ENCODE measurements around the gene AAR2.

DNA sequence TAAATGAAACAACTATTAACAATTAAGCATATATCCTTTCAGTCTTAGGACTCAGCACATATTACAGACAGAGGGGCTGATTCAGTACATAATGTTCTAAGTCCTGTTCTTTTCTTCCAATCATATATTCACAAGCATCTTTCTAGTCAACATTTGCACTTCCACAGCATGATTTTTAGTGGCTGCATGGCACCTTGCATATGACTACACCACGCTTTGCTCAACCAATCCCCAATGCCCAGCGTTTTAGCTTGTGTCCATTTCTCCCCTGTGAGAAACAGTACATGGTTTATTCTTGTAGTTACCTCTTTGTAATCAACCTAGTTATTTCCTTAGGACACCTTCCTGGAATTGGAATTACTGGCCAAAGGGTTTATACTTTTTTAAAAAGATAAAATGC, 33.2 kb downstream of the AAR2 start:
- TF ChIP-seq EZH2phosphoT487 (IDR thresholded peaks at IDR 0.05; ENCODE audit: insufficient read depth, low read depth): no peak
- TF ChIP-seq EZH2 (IDR thresholded peaks at IDR 0.05; ENCODE audit: insufficient read depth, poor library complexity, severe bottlenecking): no peak

All from GM23248 (cell line).